K562 (cell line): ENCODE data around the gene AIFM1. TPM values are rescaled to one million over a fixed set of nuclear protein-coding genes. Genes with fewer than 3 reads are reported as not detected.

Experiments
- BRD4 ChIP-seq: fragments of 200-600 bp; sonication (generic); IDR thresholded peaks from 2 replicates; pipeline ENCODE4 v1.6.1; 2017; ENCODE audit warnings: inconsistent platforms
- CBX1 ChIP-seq: sonication (generic); IDR thresholded peaks from 2 replicates; pipeline ENCODE4 v1.6.1; 2016; ENCODE audit warnings: antibody characterized with exemption, low read depth, mild to moderate bottlenecking
- CBX3 ChIP-seq, 2 experiments: IDR thresholded peaks; 1 replicate in 1 of 2; 2 replicates in 1 of 2; pipeline ENCODE4 v1.6.1; 2012; ENCODE audit warnings: inconsistent platforms in 2 of 2, low read length in 2 of 2, borderline replicate concordance in 1 of 2, control low read depth in 1 of 2
- DMBX1 ChIP-seq: fragments of 250-450 bp; sonication (Bioruptor Pico); IDR thresholded peaks from 2 replicates; pipeline ENCODE4 v1.8.0; 2022; ENCODE audit warnings: inconsistent platforms, mild to moderate bottlenecking, moderate library complexity, borderline replicate concordance
- GTF2A2 ChIP-seq: IDR thresholded peaks from 2 replicates; pipeline ENCODE4 v1.6.1; 2016; ENCODE audit warnings: mild to moderate bottlenecking, missing genetic modification characterization, missing compliant biosample characterization
- ILF3 ChIP-seq: fragments of 450-650 bp; IDR thresholded peaks from 2 replicates; pipeline ENCODE4 v1.6.1; 2018; ENCODE audit warnings: antibody characterized with exemption, mild to moderate bottlenecking, moderate library complexity, borderline replicate concordance
- JUN ChIP-seq, 2 experiments: sonication (generic) in 1 of 2; formaldehyde crosslinking in 1 of 2; IDR thresholded peaks; 2 replicates each; pipeline versions ENCODE4 v1.6.1 to v1.8.0; 2012 to 2022; ENCODE audit warnings: borderline replicate concordance in 2 of 2, mild to moderate bottlenecking in 2 of 2, improper control_type of control experiment in 1 of 2, low read depth in 1 of 2, low read length in 1 of 2, missing genetic modification reagents in 1 of 2
- MECOM ChIP-seq: fragments of 250-450 bp; sonication (Bioruptor Pico); IDR thresholded peaks from 2 replicates; pipeline ENCODE4 v1.8.0; 2022; ENCODE audit warnings: inconsistent platforms
- MXI1 ChIP-seq: IDR thresholded peaks from 2 replicates; pipeline ENCODE4 v1.6.1; 2011; ENCODE audit warnings: low read depth, mild to moderate bottlenecking, improper control_type of control experiment, low read length
- NCOR1 ChIP-seq: fragments of 450-650 bp; IDR thresholded peaks from 2 replicates; pipeline ENCODE4 v1.6.1; 2016; ENCODE audit warnings: mild to moderate bottlenecking, moderate library complexity
- NR1H2 ChIP-seq: sonication (generic); formaldehyde crosslinking; IDR thresholded peaks from 2 replicates; pipeline ENCODE4 v1.4.0; 2020; ENCODE audit warnings: mild to moderate bottlenecking, missing genetic modification reagents
- PRPF4 ChIP-seq: fragments of 200-400 bp; formaldehyde crosslinking; IDR thresholded peaks from one replicate; pipeline ENCODE4 v1.6.1; 2017; ENCODE audit warnings: low read length, low read depth, mild to moderate bottlenecking; ENCODE audit not compliant: insufficient read depth, poor library complexity, severe bottlenecking
- RBM14 ChIP-seq: fragments of 200-400 bp; formaldehyde crosslinking; IDR thresholded peaks from 2 replicates; pipeline ENCODE4 v1.6.1; 2018; ENCODE audit warnings: low read depth, mild to moderate bottlenecking, low read length, moderate library complexity, borderline replicate concordance; ENCODE audit not compliant: insufficient read depth
- RBM39 ChIP-seq: fragments of 200-400 bp; formaldehyde crosslinking; optimal IDR thresholded peaks from 2 replicates; pipeline ENCODE3; 2018; ENCODE audit warnings: low read depth, low read length
- ZNF12 ChIP-seq: sonication (generic); formaldehyde crosslinking; IDR thresholded peaks from 2 replicates; pipeline ENCODE4 v1.4.0; 2020; ENCODE audit warnings: mild to moderate bottlenecking, missing genetic modification reagents
- ZNF217 ChIP-seq: sonication (generic); formaldehyde crosslinking; IDR thresholded peaks from 2 replicates; pipeline ENCODE4 v1.8.0; 2022; ENCODE audit warnings: mild to moderate bottlenecking, missing genetic modification reagents
- ZNF282 ChIP-seq: sonication (generic); formaldehyde crosslinking; IDR thresholded peaks from 2 replicates; pipeline ENCODE4 v1.8.1; 2023; ENCODE audit warnings: missing genetic modification reagents
- ZNF76 ChIP-seq: fragments of 250-450 bp; sonication (Bioruptor Pico); IDR thresholded peaks from 2 replicates; pipeline ENCODE4 v1.4.0; 2020; ENCODE audit warnings: mild to moderate bottlenecking, moderate library complexity, borderline replicate concordance
- ZZZ3 ChIP-seq: fragments of 450-650 bp; IDR thresholded peaks from 2 replicates; pipeline ENCODE4 v1.6.1; 2016; ENCODE audit warnings: antibody characterized with exemption, mild to moderate bottlenecking, moderate library complexity
- polyA plus RNA-seq, 8 experiments: library from polyadenylated mRNA; depleted of rRNA in 4 of 8; stranded (reverse) in 5 of 8; unstranded in 3 of 8; fragments of >200 nt; fragmentation: Nextera tagmentation in 2 of 8; fragmentation: Illumina TruSeq in 1 of 8; extraction: Ambion mirVana in 2 of 8; extraction: Trizol in 1 of 8; gene quantifications; 2 replicates each; pipeline versions ENCODE4 v1.2.1 to v1.2.3, GENCODE V29; 2011 to 2014; ENCODE audit warnings: inconsistent platforms in 1 of 8, missing spikeins in 1 of 8
- total RNA-seq, 7 experiments: library from RNA; depleted of rRNA in 6 of 7; stranded (reverse); fragments of >200 nt in 6 of 7; fragmentation: Illumina TruSeq in 2 of 7; extraction: Trizol in 2 of 7; gene quantifications; 2 replicates each; pipeline versions ENCODE4 v1.2.1 to v1.2.3, GENCODE V29; 2011 to 2021; ENCODE audit warnings: low replicate concordance in 1 of 7
- TF ChIP-seq, protein P1 (sequence below), 2 experiments: fragments of 450-650 bp in 1 of 2; sonication (generic) in 1 of 2; formaldehyde crosslinking in 1 of 2; IDR thresholded peaks in 1 of 2; conservative IDR thresholded peaks in 1 of 2; 2 replicates each; pipeline versions ENCODE4 v1.6.1 to v1.8.1; 2016 to 2023; ENCODE audit warnings: mild to moderate bottlenecking in 2 of 2, moderate library complexity in 2 of 2, inconsistent platforms in 1 of 2, missing genetic modification reagents in 1 of 2
- TF ChIP-seq, protein P2 (sequence below), 2 experiments: fragments of 250-450 bp in 1 of 2; fragments of 450-650 bp in 1 of 2; sonication (Bioruptor Pico) in 1 of 2; IDR thresholded peaks; 2 replicates each; pipeline versions ENCODE4 v1.6.1 to v1.8.0; 2016 to 2021; ENCODE audit warnings: mild to moderate bottlenecking in 2 of 2, moderate library complexity in 2 of 2, missing compliant biosample characterization in 1 of 2, missing genetic modification characterization in 1 of 2
- TF ChIP-seq, protein P3 (sequence below): fragments of 250-450 bp; sonication (Bioruptor Pico); IDR thresholded peaks from 2 replicates; pipeline ENCODE4 v1.5.0; 2020; ENCODE audit warnings: mild to moderate bottlenecking, borderline replicate concordance

Gene AIFM1
- total and polyA plus RNA-seq, 9 of the 15 experiments (the other 6 are each of a cell fraction or from before 2014, with no cell fraction given): 51.0 to 117 (median 91.2) TPM

DNA sequence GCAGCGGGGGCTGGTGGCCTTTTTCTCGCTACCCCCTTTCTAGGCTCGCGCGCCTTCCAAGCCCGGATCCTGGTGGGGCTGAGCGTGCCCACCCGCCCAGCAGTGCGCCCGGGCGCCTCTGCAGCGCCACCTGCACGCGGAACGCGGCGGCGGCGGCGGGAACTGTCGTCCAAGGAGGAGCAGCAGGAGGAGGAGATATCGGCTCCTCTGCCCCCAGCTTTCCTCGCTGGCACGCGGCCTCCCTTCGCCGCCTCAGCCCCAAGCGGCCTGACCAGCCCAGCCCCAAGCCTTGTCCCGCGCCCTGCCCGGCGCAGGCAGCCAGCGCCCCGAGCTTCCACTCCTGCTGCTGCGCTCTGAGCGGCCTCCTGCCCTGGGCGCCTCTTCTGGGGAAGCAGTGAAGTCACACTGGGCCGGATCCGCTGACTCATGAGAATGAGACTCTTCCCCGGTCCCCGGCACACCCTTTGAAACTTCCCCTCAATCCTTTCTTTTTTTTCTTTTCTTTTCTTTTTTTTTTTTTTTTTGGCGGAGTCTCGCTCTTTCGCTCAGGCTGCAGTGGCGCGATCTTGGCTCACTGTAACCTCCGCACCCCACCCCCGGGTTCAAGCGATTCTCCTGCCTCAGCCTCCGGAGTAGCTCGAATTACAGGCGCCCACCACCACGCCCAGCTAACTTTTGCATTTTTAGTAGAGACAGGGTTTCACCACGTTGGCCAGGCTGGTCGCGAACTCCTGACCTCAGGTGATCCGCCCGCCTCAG, 44.7 kb downstream of the AIFM1 start (continued):
- TF ChIP-seq, protein P1, sequence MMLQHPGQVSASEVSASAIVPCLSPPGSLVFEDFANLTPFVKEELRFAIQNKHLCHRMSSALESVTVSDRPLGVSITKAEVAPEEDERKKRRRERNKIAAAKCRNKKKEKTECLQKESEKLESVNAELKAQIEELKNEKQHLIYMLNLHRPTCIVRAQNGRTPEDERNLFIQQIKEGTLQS (IDR thresholded peaks at IDR 0.05): 0 out of 2 replicates have a peak, but pooled peaks have one; percentile 26
- TF ChIP-seq, protein P1 (CRISPR knock-in tag; conservative IDR thresholded peaks at IDR 0.05): no peak
- TF ChIP-seq DMBX1 (CRISPR knock-in tag): 0 out of 2 replicates have a peak, but pooled peaks have one; percentile 5
- no peak for TF ChIP-seq ZNF12 (CRISPR knock-in tag)
- no peak for TF ChIP-seq ZZZ3
- TF ChIP-seq CBX1: 0 out of 2 replicates have a peak, but pooled peaks have one; percentile 50
- TF ChIP-seq GTF2A2 (tag): no peak
- TF ChIP-seq JUN (IDR thresholded peaks at IDR 0.05; ENCODE audit: borderline replicate concordance, low read depth, low read length): no peak
- no peak for TF ChIP-seq JUN (CRISPR knock-in tag; IDR thresholded peaks at IDR 0.05; ENCODE audit: borderline replicate concordance)
- no peak for TF ChIP-seq RBM39
- TF ChIP-seq, protein P2, sequence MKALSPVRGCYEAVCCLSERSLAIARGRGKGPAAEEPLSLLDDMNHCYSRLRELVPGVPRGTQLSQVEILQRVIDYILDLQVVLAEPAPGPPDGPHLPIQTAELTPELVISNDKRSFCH (CRISPR knock-in tag; IDR thresholded peaks at IDR 0.05): no peak
- TF ChIP-seq, protein P2 (tag; IDR thresholded peaks at IDR 0.05): peak; percentile 83
- no peak for TF ChIP-seq ZNF76 (CRISPR knock-in tag)
- TF ChIP-seq BRD4: no peak
- no peak for TF ChIP-seq PRPF4
- TF ChIP-seq ZNF217 (CRISPR knock-in tag): no peak
- TF ChIP-seq CBX3 (IDR thresholded peaks at IDR 0.05; ENCODE audit: borderline replicate concordance in 1 of 2, low read length in 2 of 2): 0 out of 3 replicates have a peak, but pooled peaks of 1 of the 2 experiments have one; percentile 19
- 0 out of 2 replicates have a peak, but pooled peaks have one; percentile 75 for TF ChIP-seq RBM14
- TF ChIP-seq, protein P3, sequence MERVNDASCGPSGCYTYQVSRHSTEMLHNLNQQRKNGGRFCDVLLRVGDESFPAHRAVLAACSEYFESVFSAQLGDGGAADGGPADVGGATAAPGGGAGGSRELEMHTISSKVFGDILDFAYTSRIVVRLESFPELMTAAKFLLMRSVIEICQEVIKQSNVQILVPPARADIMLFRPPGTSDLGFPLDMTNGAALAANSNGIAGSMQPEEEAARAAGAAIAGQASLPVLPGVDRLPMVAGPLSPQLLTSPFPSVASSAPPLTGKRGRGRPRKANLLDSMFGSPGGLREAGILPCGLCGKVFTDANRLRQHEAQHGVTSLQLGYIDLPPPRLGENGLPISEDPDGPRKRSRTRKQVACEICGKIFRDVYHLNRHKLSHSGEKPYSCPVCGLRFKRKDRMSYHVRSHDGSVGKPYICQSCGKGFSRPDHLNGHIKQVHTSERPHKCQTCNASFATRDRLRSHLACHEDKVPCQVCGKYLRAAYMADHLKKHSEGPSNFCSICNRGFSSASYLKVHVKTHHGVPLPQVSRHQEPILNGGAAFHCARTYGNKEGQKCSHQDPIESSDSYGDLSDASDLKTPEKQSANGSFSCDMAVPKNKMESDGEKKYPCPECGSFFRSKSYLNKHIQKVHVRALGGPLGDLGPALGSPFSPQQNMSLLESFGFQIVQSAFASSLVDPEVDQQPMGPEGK: no peak
- TF ChIP-seq MXI1: no peak
- no peak for TF ChIP-seq NCOR1
- no peak for TF ChIP-seq ILF3
- no peak for TF ChIP-seq ZNF282
- TF ChIP-seq NR1H2: no peak
- TF ChIP-seq MECOM (CRISPR knock-in tag): no peak
